HepG2 (cell line): ENCODE measurements around the gene FLYWCH1. TPM values are rescaled to one million over a fixed set of nuclear protein-coding genes. Genes with fewer than 3 reads are reported as not detected.

Experiments used
- NFYB ChIP-seq: sonication (generic); formaldehyde crosslinking; IDR thresholded peaks from 2 replicates; pipeline ENCODE4 v1.4.0; 2020; ENCODE audit warnings: missing genetic modification reagents
- NR3C1 ChIP-seq: sonication (generic); formaldehyde crosslinking; IDR thresholded peaks from 2 replicates; pipeline ENCODE4 v1.4.0; 2020; ENCODE audit warnings: missing genetic modification reagents
- POGZ ChIP-seq: sonication (generic); formaldehyde crosslinking; IDR thresholded peaks from 2 replicates; pipeline ENCODE4 v1.4.0; 2020; ENCODE audit warnings: mild to moderate bottlenecking, missing genetic modification reagents
- POLR2G ChIP-seq: fragments of 200-400 bp; formaldehyde crosslinking; IDR thresholded peaks from 2 replicates; pipeline ENCODE4 v1.6.1; 2018; ENCODE audit warnings: mild to moderate bottlenecking, low read depth, low read length, moderate library complexity
- SP4 ChIP-seq: sonication (generic); formaldehyde crosslinking; IDR thresholded peaks from 2 replicates; pipeline ENCODE4 v1.8.1; 2023; ENCODE audit warnings: mild to moderate bottlenecking, missing genetic modification reagents
- ZBTB42 ChIP-seq: sonication (generic); formaldehyde crosslinking; IDR thresholded peaks from 2 replicates; pipeline ENCODE4 v1.5.0; 2020; ENCODE audit warnings: mild to moderate bottlenecking, missing genetic modification reagents
- ZFYVE20 ChIP-seq: sonication (generic); formaldehyde crosslinking; IDR thresholded peaks from 2 replicates; pipeline ENCODE4 v1.8.0; 2023; ENCODE audit warnings: low read depth, mild to moderate bottlenecking, moderate library complexity, missing genetic modification reagents, borderline replicate concordance
- ZNF780A ChIP-seq: sonication (generic); formaldehyde crosslinking; IDR thresholded peaks from 2 replicates; pipeline ENCODE4 v1.8.0; 2022; ENCODE audit warnings: mild to moderate bottlenecking, missing genetic modification reagents, moderate library complexity
- polyA plus RNA-seq, 8 experiments: library from polyadenylated mRNA; depleted of rRNA in 3 of 8; stranded (reverse) in 7 of 8; unstranded in 1 of 8; fragments of >200 nt; fragmentation: Illumina TruSeq in 4 of 8; extraction: Trizol in 4 of 8; gene quantifications; 2 replicates each; pipeline versions ENCODE4 v1.2.1 to v1.2.3, GENCODE V29; 2011 to 2016; ENCODE audit warnings: low read depth in 4 of 8, missing spikeins in 1 of 8, mixed read lengths in 1 of 8; ENCODE audit not compliant: insufficient read depth in 1 of 8
- total RNA-seq, 5 experiments: library from RNA; depleted of rRNA; stranded (reverse); fragments of >200 nt; fragmentation: Illumina TruSeq; extraction: Trizol; gene quantifications; 2 replicates each; pipeline ENCODE4 v1.2.3, GENCODE V29; 2016; ENCODE audit warnings: low read depth in 1 of 5
- TF ChIP-seq, protein P1 (sequence below): IDR thresholded peaks from 2 replicates; pipeline ENCODE4 v1.6.1; 2016; ENCODE audit warnings: control low read depth
- TF ChIP-seq, protein P2 (sequence below): sonication (generic); formaldehyde crosslinking; IDR thresholded peaks from 2 replicates; pipeline ENCODE4 v1.5.0; 2020; ENCODE audit warnings: missing genetic modification reagents, mild to moderate bottlenecking, borderline replicate concordance
- TF ChIP-seq, protein P3 (sequence below): sonication (generic); formaldehyde crosslinking; conservative IDR thresholded peaks from 2 replicates; pipeline ENCODE4 v1.4.0; 2020; ENCODE audit warnings: mild to moderate bottlenecking, missing genetic modification reagents, moderate library complexity
- TF ChIP-seq, protein P4 (sequence below): IDR thresholded peaks from 2 replicates; pipeline ENCODE4 v1.6.1; 2016

The FLYWCH1 gene
- total and polyA plus RNA-seq, 2 of the 13 experiments (the other 11 are each of a cell fraction or from before 2014, with no cell fraction given): 7.3 to 12.4 TPM

DNA sequence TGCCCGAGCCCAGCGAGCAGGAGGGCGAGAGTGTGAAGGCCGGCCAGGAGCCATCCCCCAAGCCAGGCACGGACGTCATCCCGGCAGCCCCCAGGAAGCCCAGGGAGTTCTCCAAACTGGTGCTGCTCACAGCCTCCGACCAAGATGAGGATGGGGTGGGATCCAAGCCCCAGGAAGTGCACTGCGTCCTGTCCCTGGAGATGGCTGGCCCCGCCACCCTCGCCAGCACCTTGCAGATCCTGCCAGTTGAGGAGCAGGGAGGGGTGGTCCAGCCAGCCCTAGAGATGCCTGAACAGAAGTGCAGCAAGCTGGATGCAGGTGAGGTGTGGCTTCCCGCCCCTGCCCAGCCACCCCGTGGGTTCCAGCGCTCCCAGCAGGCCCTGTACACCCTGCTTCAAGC is 18.0 kb downstream of the FLYWCH1 start (continued):
- TF ChIP-seq ZFYVE20 (CRISPR knock-in tag) (no peak), POGZ (CRISPR knock-in tag) (no peak), ZBTB42 (CRISPR knock-in tag) (no peak), ZNF780A (CRISPR knock-in tag) (no peak), NR3C1 (CRISPR knock-in tag) (no peak), NFYB (CRISPR knock-in tag) (no peak), SP4 (CRISPR knock-in tag) (no peak), POLR2G (no peak)
- TF ChIP-seq, protein P1, sequence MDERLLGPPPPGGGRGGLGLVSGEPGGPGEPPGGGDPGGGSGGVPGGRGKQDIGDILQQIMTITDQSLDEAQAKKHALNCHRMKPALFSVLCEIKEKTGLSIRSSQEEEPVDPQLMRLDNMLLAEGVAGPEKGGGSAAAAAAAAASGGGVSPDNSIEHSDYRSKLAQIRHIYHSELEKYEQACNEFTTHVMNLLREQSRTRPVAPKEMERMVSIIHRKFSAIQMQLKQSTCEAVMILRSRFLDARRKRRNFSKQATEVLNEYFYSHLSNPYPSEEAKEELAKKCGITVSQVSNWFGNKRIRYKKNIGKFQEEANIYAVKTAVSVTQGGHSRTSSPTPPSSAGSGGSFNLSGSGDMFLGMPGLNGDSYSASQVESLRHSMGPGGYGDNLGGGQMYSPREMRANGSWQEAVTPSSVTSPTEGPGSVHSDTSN (CRISPR knock-in tag): no peak
- TF ChIP-seq, protein P2, sequence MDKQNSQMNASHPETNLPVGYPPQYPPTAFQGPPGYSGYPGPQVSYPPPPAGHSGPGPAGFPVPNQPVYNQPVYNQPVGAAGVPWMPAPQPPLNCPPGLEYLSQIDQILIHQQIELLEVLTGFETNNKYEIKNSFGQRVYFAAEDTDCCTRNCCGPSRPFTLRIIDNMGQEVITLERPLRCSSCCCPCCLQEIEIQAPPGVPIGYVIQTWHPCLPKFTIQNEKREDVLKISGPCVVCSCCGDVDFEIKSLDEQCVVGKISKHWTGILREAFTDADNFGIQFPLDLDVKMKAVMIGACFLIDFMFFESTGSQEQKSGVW: no peak
- TF ChIP-seq, protein P3, sequence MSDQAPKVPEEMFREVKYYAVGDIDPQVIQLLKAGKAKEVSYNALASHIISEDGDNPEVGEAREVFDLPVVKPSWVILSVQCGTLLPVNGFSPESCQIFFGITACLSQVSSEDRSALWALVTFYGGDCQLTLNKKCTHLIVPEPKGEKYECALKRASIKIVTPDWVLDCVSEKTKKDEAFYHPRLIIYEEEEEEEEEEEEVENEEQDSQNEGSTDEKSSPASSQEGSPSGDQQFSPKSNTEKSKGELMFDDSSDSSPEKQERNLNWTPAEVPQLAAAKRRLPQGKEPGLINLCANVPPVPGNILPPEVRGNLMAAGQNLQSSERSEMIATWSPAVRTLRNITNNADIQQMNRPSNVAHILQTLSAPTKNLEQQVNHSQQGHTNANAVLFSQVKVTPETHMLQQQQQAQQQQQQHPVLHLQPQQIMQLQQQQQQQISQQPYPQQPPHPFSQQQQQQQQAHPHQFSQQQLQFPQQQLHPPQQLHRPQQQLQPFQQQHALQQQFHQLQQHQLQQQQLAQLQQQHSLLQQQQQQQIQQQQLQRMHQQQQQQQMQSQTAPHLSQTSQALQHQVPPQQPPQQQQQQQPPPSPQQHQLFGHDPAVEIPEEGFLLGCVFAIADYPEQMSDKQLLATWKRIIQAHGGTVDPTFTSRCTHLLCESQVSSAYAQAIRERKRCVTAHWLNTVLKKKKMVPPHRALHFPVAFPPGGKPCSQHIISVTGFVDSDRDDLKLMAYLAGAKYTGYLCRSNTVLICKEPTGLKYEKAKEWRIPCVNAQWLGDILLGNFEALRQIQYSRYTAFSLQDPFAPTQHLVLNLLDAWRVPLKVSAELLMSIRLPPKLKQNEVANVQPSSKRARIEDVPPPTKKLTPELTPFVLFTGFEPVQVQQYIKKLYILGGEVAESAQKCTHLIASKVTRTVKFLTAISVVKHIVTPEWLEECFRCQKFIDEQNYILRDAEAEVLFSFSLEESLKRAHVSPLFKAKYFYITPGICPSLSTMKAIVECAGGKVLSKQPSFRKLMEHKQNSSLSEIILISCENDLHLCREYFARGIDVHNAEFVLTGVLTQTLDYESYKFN: no peak
- TF ChIP-seq, protein P4, sequence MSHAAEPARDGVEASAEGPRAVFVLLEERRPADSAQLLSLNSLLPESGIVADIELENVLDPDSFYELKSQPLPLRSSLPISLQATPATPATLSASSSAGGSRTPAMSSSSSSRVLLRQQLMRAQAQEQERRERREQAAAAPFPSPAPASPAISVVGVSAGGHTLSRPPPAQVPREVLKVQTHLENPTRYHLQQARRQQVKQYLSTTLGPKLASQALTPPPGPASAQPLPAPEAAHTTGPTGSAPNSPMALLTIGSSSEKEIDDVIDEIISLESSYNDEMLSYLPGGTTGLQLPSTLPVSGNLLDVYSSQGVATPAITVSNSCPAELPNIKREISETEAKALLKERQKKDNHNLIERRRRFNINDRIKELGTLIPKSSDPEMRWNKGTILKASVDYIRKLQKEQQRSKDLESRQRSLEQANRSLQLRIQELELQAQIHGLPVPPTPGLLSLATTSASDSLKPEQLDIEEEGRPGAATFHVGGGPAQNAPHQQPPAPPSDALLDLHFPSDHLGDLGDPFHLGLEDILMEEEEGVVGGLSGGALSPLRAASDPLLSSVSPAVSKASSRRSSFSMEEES (CRISPR knock-in tag): no peak
